D341Med (cell line): Measurements from ENCODE around the gene IQSEC2.

ENCODE experiments used
- DNase-seq: peaks from one replicate; pipeline ENCODE4 v3.0.0; 2012; ENCODE audit warnings: low spot score

The IQSEC2 gene

GRCh38 chrX:53242310-53242709 lies 39.1 kb downstream of the IQSEC2 start:
- DNase-seq, result no peak

- no peak for DNase-seq
Observed at GRCh38 chrX:53241558-53241957, 39.8 kb downstream of the IQSEC2 start.

GRCh38 chrX:53239474-53239873 lies 41.9 kb downstream of the IQSEC2 start:
- no peak for DNase-seq

GRCh38 chrX:53237056-53237455 lies 44.3 kb downstream of the IQSEC2 start:
- DNase-seq, result peak; percentile 70

DNA sequence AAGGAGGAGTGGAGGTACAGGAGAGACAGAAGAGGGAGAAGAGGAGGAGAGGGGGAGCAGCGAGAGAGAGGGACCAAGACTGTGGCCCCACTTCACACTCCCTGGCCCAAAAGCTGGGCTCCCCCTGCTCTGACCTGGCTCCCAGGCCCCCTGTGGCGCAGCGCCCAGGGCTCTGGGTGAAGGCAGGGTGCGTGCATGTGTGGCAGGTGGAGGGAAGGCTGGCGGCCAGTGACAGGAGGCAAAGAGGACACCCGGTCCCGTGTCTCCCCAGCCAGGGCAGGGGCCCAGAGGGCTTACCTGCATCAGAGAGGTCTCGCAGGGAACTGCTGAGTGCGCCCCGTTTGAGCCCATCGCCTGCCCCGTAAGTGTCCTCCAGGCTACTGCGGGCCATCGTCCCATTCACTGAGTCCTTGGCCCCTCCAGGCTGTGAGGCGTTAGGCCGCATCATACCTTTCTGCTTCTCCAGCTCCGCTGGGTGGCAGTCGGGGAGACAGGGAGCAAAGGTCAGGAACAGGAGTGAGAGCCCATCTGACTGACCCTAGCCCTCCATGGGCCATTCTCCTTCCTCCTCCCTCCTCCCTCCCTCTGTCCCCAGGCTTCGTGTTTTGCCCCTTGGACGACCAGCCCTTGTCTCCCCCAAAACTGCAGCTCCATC lies 45.2 kb downstream of the IQSEC2 start:
- DNase-seq, result no peak

GRCh38 chrX:53235566-53235965 lies 45.8 kb downstream of the IQSEC2 start:
- DNase-seq, result no peak

DNA sequence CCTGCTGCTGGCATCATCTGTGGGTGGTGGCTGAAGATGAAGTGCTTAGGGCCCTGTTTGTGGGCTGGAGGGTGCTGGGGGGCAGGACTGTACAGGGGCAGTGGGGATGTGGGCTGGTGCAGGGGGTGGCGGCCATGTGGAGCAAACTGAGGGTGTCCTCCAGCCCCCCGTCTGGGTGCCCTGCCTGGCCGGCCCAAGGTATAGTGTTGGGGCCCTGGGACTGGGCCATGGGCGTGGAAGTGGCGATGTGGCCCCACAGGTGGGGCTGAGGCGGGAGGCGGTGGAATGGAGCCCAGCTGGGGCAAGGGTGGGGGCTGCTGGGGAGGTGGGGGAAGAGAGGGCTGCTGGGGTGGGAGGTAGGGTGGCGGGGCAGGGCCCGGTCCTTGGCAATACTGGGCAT lies 46.9 kb downstream of the IQSEC2 start:
- DNase-seq, result no peak

DNA sequence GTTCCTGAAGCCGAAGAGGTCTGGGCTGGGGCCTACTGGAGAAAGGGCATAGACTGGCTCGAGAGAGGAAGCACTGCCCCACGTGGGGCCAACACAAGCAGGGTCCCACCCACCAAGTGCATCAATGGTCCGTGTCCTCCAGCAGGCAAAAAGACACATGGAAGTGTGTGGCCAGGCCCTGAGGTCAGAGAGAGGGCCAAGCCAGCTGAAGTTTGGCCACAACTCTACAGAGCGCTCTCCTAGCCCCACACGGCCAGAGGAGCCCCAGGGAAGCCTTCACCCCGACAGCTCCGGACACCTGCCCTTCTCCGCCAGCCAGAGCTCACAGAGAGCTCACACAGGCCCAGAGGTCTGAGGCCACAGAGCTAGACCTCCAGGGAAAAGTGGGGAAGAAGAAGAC lies 47.8 kb downstream of the IQSEC2 start:
- no peak for DNase-seq

- no peak for DNase-seq
Observed at GRCh38 chrX:53230116-53230515, 51.3 kb downstream of the IQSEC2 start.

DNA sequence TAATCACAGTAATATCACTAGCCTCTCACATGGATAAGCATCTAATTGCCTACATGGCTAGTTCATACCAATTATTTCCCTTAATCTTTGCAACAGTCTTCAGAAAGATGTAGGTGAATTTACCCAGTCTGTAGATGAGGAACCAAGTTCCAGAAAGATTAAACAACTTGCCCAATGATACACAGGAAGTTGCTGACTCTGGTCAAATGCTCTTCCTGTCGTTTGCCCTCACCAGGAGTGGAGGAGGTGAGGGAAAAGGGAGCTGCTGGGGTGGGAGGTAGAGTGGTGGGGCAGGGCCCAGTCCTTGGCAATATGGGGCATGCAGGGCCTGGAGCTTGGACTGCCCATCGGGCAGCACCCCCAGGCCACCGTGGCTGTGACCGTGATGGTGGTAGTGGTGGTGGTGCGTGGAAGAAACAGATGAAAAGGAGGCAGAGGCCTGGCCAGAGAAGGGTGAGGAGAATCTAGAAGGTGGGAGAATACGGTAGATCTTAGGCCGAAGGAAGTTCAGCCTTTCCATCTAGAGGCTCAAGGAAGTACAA lies 54.1 kb downstream of the IQSEC2 start:
- no peak for DNase-seq

DNA sequence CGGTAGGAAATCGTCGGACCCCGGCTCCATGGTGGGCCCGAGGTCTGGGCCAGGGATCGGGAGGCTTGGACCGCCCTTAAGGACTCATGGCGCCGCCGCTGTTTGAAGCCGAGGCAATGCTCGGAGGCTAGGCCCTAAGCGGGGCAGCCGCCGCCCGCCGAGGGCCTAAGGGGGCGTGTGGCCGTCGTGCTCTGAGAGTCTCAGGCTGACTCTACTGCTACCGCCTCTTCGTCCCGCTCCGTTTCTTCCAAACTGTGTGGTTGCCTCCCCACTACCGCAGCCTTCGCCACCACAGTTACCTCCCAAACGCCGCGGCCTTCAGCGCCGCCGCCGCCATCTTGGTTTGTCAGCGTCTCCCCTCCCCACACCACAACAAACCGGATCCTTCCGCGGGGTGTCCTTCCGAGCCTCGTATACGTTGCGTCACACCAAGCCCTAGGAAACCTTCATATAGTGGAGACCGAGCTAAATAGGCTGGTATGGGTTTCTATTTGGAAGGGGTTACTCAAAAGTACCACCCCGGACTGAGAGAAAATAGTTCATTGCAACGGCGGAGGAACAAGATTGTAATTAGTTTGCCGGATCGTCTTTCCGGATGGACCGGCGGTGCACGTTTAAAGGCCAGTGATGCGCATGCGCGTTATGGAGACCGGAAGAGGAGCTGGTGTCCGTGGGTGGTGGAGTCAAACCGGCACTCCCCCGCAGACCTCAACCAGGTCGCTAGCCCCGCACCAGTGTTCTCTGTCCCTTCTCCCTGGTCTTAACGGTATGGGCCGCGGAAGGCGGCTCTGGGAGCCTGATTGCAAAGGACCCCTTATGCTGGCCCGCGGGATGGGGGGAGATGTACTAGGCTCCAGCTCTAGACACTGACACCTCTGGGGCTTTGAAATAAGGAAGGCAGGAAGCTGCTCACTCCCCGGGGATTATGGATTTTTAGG lies 56.3 kb downstream of the IQSEC2 start, which contains the start of gene KDM5C:
Gene KDM5C (minus strand): TSS at position 348 of the 938 bp plus-strand sequence. CDS start 318 bp downstream, at position 30.
- DNase-seq, result peak; percentile 90

- peak; percentile 43 for DNase-seq
Observed at GRCh38 chrX:53223955-53224859, 57.2 kb downstream of the IQSEC2 start.

DNA sequence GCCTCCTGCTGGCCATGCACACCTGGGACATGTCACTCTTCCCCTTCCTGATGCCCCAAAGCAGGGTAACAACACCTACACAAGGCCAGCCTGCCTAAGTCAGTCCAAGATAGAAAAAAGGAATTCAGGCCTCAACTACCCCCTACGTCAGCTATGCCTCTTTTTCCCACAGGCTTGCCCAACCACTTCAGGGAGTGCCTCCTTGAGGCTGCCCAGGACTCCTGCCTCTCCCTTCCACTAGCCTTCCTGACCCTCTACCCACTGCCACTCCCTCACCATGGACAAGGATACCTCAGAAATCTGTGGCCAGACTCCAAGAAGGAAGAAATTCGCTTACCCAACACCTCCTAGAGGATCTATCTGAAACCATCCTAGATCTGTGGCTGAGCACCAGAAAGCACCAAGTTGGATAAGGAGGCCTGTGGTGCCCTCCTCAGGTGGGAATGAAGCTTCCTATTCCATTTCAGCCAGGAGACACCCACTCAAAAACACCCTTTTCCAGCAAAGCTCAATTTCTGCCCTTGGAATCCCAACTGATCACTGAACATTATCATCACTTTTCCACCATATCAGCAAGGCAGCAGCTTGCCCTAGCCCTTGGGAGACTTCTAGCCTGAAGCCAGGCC lies 58.2 kb downstream of the IQSEC2 start:
- no peak for DNase-seq
